ENCODE measurements around the gene CEND1. TPM values are rescaled to one million over a fixed set of nuclear protein-coding genes. Genes with fewer than 3 reads are reported as not detected.

The CEND1 gene
- polyA plus RNA-seq, 1 donor from 2014 or later: 11.8 TPM

- Histone ChIP-seq H3K9me2 (ENCODE audit: insufficient read depth, low read length) (no peaks in the 10 kb centered on the region), H3K36me3 (ENCODE audit: insufficient read depth, low read length) (no peaks in the 10 kb centered on the region), H3K4me2 (ENCODE audit: low read length) (no peak overlapping the region), H3F3A (ENCODE audit: insufficient read depth, low read length, poor library complexity, severe bottlenecking) (no peaks in the 10 kb centered on the region), H3K79me2 (replicated peaks; ENCODE audit: insufficient read depth, low read length) (peaks cover 31% of the 10 kb centered on the region), H3K9me3 (ENCODE audit: low read length) (no peaks in the 10 kb centered on the region), H3K9ac (ENCODE audit: low read length) (no peak overlapping the region), H3K27ac (ENCODE audit: low read length) (no peak overlapping the region), H4K20me1 (ENCODE audit: insufficient read depth) (peaks cover 3% of the 10 kb centered on the region), H2AFZ (ENCODE audit: low read depth, low read length) (no peak overlapping the region), H3K27me3 (ENCODE audit: insufficient read depth, low read depth, low read length) (no peaks in the 10 kb centered on the region), H3K4me3 (ENCODE audit: low read length) (no peak overlapping the region)
- TF ChIP-seq EZH2 (IDR thresholded peaks at IDR 0.05; ENCODE audit: borderline replicate concordance, insufficient read depth, low read length, poor library complexity, severe bottlenecking): no peak
- no peak for TF ChIP-seq EP300 (conservative IDR thresholded peaks at IDR 0.05; ENCODE audit: poor library complexity, severe bottlenecking)
- no peak for TF ChIP-seq POLR2AphosphoS5 (IDR thresholded peaks at IDR 0.05)
- no peak for TF ChIP-seq CTCF (IDR thresholded peaks at IDR 0.05; ENCODE audit: poor library complexity, severe bottlenecking)
- no peak for TF ChIP-seq TAF1 (IDR thresholded peaks at IDR 0.05; ENCODE audit: low read depth)
- no peak for TF ChIP-seq RAD21 (conservative IDR thresholded peaks at IDR 0.05)
- TF ChIP-seq SMC3 (conservative IDR thresholded peaks at IDR 0.05; ENCODE audit: poor library complexity): no peak
- no peak for TF ChIP-seq MXI1 (conservative IDR thresholded peaks at IDR 0.05; ENCODE audit: poor library complexity, severe bottlenecking)
- TF ChIP-seq REST (IDR thresholded peaks at IDR 0.05; ENCODE audit: borderline replicate concordance): no peak
Measured at GRCh38 chr11:774873-775592, 14.9 kb downstream of the CEND1 start.

GRCh38 chr11:773830-774229 lies 16.1 kb downstream of the CEND1 start:
- no peaks in the 10 kb centered on the region for H3K9me2 ChIP-seq (ENCODE audit: insufficient read depth, low read length)
- no peak overlapping the region for H3K4me2 ChIP-seq (ENCODE audit: low read length)
- no peaks in the 10 kb centered on the region for H3K9me3 ChIP-seq (ENCODE audit: low read length)
- H4K20me1 ChIP-seq (ENCODE audit: insufficient read depth): peaks cover 3% of the 10 kb centered on the region
- H3F3A ChIP-seq (ENCODE audit: insufficient read depth, low read length, poor library complexity, severe bottlenecking): no peaks in the 10 kb centered on the region
- H3K79me2 ChIP-seq (replicated peaks; ENCODE audit: insufficient read depth, low read length): peaks cover 31% of the 10 kb centered on the region
- H3K4me3 ChIP-seq (ENCODE audit: low read length): no peak overlapping the region
- no peaks in the 10 kb centered on the region for H3K36me3 ChIP-seq (ENCODE audit: insufficient read depth, low read length)
- H3K9ac ChIP-seq (ENCODE audit: low read length): no peak overlapping the region
- no peak overlapping the region for H3K27ac ChIP-seq (ENCODE audit: low read length)
- TF ChIP-seq EP300 (conservative IDR thresholded peaks at IDR 0.05; ENCODE audit: poor library complexity, severe bottlenecking) (no peak), TAF1 (IDR thresholded peaks at IDR 0.05; ENCODE audit: low read depth) (no peak), CTCF (IDR thresholded peaks at IDR 0.05; ENCODE audit: poor library complexity, severe bottlenecking) (no peak), RAD21 (conservative IDR thresholded peaks at IDR 0.05) (no peak), REST (IDR thresholded peaks at IDR 0.05; ENCODE audit: borderline replicate concordance) (no peak), MXI1 (conservative IDR thresholded peaks at IDR 0.05; ENCODE audit: poor library complexity, severe bottlenecking) (no peak), SMC3 (conservative IDR thresholded peaks at IDR 0.05; ENCODE audit: poor library complexity) (no peak), EZH2 (IDR thresholded peaks at IDR 0.05; ENCODE audit: borderline replicate concordance, insufficient read depth, low read length, poor library complexity, severe bottlenecking) (no peak), POLR2AphosphoS5 (IDR thresholded peaks at IDR 0.05) (no peak)
- H2AFZ ChIP-seq (ENCODE audit: low read depth, low read length): no peak overlapping the region
- no peaks in the 10 kb centered on the region for H3K27me3 ChIP-seq (ENCODE audit: insufficient read depth, low read depth, low read length)
